ENCODE data around the gene METRN.
A peak's percentile ranks its signal among the peaks of the same experiment; 100 is the strongest.

Gene METRN

DNA sequence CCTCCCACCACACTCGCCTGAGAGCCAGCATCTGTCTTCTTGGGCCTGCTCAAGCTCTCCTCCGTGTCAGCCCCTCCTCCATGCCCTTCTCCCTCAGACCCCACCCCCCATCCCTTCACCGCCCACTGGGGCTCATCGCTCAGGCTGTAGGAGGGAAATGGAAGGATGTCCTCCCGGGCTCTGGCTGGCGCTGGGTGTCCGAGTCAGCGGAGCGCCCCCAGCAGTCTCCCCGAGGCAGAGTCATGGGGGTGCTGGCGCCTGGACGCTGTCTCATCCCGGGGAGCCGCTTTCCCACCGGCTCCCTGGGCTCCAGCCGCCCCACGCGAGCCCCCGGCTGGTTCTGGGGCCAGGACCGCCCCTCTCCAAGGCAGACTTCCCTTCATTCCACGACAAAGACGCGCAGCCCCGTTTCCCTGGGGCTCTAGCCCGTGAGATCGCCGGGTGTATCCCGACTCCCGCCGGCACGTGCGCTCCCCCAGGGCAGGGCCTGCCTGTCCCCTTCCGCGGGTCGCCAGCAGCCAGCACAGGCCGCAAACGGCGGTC, 5.6 kb downstream of the METRN start (continued):
- TF ChIP-seq, protein P1, sequence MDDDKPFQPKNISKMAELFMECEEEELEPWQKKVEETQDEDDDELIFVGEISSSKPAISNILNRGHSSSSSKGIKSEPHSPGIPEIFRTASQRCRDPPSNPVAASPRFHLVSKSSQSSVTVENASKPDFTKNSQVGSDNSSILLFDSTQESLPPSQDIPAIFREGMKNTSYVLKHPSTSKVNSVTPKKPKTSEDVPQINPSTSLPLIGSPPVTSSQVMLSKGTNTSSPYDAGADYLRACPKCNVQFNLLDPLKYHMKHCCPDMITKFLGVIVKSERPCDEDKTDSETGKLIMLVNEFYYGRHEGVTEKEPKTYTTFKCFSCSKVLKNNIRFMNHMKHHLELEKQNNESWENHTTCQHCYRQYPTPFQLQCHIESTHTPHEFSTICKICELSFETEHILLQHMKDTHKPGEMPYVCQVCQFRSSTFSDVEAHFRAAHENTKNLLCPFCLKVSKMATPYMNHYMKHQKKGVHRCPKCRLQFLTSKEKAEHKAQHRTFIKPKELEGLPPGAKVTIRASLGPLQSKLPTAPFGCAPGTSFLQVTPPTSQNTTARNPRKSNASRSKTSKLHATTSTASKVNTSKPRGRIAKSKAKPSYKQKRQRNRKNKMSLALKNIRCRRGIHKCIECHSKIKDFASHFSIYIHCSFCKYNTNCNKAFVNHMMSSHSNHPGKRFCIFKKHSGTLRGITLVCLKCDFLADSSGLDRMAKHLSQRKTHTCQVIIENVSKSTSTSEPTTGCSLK (tag by site-specific recombination; IDR thresholded peaks at IDR 0.05): no peak
- TF ChIP-seq ZNF354C (tag by site-specific recombination; IDR thresholded peaks at IDR 0.05; ENCODE audit: borderline replicate concordance, low read depth): no peak
- no peak for TF ChIP-seq ZNF302 (tag by site-specific recombination; IDR thresholded peaks at IDR 0.05; ENCODE audit: low read depth)
- 0 out of 2 replicates have a peak, but pooled peaks have one; percentile 14 for TF ChIP-seq ZFP69B (tag by site-specific recombination; IDR thresholded peaks at IDR 0.05)
- TF ChIP-seq ZSCAN30 (tag by site-specific recombination; IDR thresholded peaks at IDR 0.05): no peak
- TF ChIP-seq ZIC2 (tag by site-specific recombination; IDR thresholded peaks at IDR 0.05): peak; percentile 92
- TF ChIP-seq, protein P2, sequence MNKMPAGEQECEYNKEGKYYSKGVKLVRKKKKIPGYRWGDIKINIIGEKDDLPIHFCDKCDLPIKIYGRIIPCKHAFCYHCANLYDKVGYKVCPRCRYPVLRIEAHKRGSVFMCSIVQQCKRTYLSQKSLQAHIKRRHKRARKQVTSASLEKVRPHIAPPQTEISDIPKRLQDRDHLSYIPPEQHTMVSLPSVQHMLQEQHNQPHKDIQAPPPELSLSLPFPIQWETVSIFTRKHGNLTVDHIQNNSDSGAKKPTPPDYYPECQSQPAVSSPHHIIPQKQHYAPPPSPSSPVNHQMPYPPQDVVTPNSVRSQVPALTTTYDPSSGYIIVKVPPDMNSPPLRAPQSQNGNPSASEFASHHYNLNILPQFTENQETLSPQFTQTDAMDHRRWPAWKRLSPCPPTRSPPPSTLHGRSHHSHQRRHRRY (tag by site-specific recombination; IDR thresholded peaks at IDR 0.05): peak; percentile 57; the same call in 1 of the 2 replicates
- TF ChIP-seq ZNF202 (tag by site-specific recombination; IDR thresholded peaks at IDR 0.05; ENCODE audit: borderline replicate concordance): no peak
- TF ChIP-seq GLIS1 (tag by site-specific recombination; IDR thresholded peaks at IDR 0.05): peak; percentile 74
- TF ChIP-seq ZNF629 (tag by site-specific recombination; IDR thresholded peaks at IDR 0.05): no peak; the same call in 1 of the 2 replicates
- no peak for TF ChIP-seq ZNF664 (tag by site-specific recombination; IDR thresholded peaks at IDR 0.05)
- TF ChIP-seq, protein P3, sequence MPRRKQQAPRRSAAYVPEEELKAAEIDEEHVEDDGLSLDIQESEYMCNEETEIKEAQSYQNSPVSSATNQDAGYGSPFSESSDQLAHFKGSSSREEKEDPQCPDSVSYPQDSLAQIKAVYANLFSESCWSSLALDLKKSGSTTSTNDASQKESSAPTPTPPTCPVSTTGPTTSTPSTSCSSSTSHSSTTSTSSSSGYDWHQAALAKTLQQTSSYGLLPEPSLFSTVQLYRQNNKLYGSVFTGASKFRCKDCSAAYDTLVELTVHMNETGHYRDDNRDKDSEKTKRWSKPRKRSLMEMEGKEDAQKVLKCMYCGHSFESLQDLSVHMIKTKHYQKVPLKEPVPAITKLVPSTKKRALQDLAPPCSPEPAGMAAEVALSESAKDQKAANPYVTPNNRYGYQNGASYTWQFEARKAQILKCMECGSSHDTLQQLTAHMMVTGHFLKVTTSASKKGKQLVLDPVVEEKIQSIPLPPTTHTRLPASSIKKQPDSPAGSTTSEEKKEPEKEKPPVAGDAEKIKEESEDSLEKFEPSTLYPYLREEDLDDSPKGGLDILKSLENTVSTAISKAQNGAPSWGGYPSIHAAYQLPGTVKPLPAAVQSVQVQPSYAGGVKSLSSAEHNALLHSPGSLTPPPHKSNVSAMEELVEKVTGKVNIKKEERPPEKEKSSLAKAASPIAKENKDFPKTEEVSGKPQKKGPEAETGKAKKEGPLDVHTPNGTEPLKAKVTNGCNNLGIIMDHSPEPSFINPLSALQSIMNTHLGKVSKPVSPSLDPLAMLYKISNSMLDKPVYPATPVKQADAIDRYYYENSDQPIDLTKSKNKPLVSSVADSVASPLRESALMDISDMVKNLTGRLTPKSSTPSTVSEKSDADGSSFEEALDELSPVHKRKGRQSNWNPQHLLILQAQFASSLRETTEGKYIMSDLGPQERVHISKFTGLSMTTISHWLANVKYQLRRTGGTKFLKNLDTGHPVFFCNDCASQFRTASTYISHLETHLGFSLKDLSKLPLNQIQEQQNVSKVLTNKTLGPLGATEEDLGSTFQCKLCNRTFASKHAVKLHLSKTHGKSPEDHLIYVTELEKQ (tag by site-specific recombination; IDR thresholded peaks at IDR 0.05; ENCODE audit: borderline replicate concordance): no peak
- peak; percentile 60; the same call in 1 of the 2 replicates for TF ChIP-seq KLF9 (tag by site-specific recombination; IDR thresholded peaks at IDR 0.05; ENCODE audit: low read depth)
- peak; percentile 93 for TF ChIP-seq GLIS2 (tag by site-specific recombination; IDR thresholded peaks at IDR 0.05)
- TF ChIP-seq, protein P4, sequence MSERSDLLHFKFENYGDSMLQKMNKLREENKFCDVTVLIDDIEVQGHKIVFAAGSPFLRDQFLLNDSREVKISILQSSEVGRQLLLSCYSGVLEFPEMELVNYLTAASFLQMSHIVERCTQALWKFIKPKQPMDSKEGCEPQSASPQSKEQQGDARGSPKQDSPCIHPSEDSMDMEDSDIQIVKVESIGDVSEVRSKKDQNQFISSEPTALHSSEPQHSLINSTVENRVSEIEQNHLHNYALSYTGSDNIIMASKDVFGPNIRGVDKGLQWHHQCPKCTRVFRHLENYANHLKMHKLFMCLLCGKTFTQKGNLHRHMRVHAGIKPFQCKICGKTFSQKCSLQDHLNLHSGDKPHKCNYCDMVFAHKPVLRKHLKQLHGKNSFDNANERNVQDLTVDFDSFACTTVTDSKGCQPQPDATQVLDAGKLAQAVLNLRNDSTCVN (tag by site-specific recombination; optimal IDR thresholded peaks at IDR 0.05): peak; percentile 73
- no peak for TF ChIP-seq ZNF747 (tag by site-specific recombination; IDR thresholded peaks at IDR 0.05)
- peak; percentile 50 for TF ChIP-seq ZNF692 (tag by site-specific recombination; IDR thresholded peaks at IDR 0.05)
- TF ChIP-seq ZNF133 (tag by site-specific recombination; IDR thresholded peaks at IDR 0.05): no peak
- peak; percentile 16; the same call in 1 of the 2 replicates for TF ChIP-seq BCL11B (tag by site-specific recombination; IDR thresholded peaks at IDR 0.05; ENCODE audit: low read depth)
- no peak for TF ChIP-seq ZNF560 (tag by site-specific recombination; IDR thresholded peaks at IDR 0.05; ENCODE audit: borderline replicate concordance)
- TF ChIP-seq ZNF600 (tag by site-specific recombination; IDR thresholded peaks at IDR 0.05): peak; percentile 88
- no peak for TF ChIP-seq HOXC10 (CRISPR knock-in tag; IDR thresholded peaks at IDR 0.05)
- TF ChIP-seq ZBTB48 (tag by site-specific recombination; IDR thresholded peaks at IDR 0.05): peak; percentile 54; the same call in 1 of the 2 replicates

Data from HEK293 (cell line).